ENCODE results near the gene FARS2.

DNA sequence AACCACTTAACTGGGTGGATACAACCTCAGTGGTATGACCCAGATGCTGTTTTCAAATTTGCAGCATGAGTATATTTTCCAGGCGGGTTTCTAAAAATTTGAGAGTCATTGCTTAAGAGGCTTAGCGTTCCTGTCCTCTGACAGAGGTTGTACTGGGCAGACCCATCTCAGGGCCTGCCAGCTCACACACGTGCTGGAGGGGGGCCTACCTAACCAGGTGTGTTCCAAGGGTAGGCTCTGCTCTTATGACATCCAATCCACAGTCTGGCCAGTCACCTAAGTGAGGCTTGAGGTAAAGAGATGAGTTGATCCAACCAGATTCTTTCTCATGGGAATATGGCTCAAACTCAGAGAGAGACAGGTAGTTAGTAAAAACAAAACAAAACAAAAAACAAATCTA is 1.9 kb upstream of the FARS2 start:
- TF ChIP-seq, protein P1, sequence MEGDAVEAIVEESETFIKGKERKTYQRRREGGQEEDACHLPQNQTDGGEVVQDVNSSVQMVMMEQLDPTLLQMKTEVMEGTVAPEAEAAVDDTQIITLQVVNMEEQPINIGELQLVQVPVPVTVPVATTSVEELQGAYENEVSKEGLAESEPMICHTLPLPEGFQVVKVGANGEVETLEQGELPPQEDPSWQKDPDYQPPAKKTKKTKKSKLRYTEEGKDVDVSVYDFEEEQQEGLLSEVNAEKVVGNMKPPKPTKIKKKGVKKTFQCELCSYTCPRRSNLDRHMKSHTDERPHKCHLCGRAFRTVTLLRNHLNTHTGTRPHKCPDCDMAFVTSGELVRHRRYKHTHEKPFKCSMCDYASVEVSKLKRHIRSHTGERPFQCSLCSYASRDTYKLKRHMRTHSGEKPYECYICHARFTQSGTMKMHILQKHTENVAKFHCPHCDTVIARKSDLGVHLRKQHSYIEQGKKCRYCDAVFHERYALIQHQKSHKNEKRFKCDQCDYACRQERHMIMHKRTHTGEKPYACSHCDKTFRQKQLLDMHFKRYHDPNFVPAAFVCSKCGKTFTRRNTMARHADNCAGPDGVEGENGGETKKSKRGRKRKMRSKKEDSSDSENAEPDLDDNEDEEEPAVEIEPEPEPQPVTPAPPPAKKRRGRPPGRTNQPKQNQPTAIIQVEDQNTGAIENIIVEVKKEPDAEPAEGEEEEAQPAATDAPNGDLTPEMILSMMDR (IDR thresholded peaks at IDR 0.05) = no peak
- no peak for TF ChIP-seq POLR2A (IDR thresholded peaks at IDR 0.05)
- TF ChIP-seq POLR2AphosphoS5 (IDR thresholded peaks at IDR 0.05; ENCODE audit: insufficient read depth in 1 of 2, low read depth in 1 of 2) = no peak

Data from vagina (tissue), 2 donors.